Right lobe of liver (tissue), 4 donors: Measurements from ENCODE around the gene YIPF6.
A peak's percentile ranks its signal among the peaks of the same experiment; 100 is the strongest.

Experiments used
- POLR2A ChIP-seq: fragments of 450-650 bp; IDR thresholded peaks from one replicate; pipeline ENCODE4 v1.6.1; 2017; ENCODE audit warnings: antibody characterized with exemption, mild to moderate bottlenecking
- TF ChIP-seq, protein P1 (sequence below), 4 donors: fragments of 200-600 bp in 3 of 4; fragments of 450-650 bp in 1 of 4; IDR thresholded peaks; one replicate each; pipeline versions ENCODE4 v1.5.1 to v1.8.0; 2016 to 2022; ENCODE audit warnings: antibody characterized with exemption in 4 of 4, mild to moderate bottlenecking in 2 of 4
- donor health status: DM: no; HTN: no; CAD: no.
- donor health status: DM: no; HTN: no; CAD: no.
- donor health status: DM: no; HTN: yes; CAD: no.

DNA sequence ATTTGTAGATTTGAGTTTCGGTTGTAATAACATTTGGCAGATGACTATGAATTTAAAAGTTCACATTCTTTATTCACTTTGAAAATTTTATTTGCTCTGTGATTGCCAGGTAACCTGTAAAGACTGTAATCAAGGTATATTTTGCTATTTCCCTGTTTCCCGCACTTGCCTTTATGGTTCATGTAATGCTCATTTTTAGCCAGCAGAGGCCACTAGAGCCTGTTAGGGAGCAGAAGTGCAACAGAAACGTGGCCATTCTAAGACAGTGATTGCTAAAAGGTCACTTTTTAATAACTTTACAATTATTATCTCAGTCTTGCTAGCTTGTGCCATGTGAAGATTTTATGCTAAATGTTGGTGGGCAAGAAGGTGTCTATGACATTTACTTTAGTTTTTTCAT is 12.4 kb downstream of the YIPF6 start:
- TF ChIP-seq, protein P1, sequence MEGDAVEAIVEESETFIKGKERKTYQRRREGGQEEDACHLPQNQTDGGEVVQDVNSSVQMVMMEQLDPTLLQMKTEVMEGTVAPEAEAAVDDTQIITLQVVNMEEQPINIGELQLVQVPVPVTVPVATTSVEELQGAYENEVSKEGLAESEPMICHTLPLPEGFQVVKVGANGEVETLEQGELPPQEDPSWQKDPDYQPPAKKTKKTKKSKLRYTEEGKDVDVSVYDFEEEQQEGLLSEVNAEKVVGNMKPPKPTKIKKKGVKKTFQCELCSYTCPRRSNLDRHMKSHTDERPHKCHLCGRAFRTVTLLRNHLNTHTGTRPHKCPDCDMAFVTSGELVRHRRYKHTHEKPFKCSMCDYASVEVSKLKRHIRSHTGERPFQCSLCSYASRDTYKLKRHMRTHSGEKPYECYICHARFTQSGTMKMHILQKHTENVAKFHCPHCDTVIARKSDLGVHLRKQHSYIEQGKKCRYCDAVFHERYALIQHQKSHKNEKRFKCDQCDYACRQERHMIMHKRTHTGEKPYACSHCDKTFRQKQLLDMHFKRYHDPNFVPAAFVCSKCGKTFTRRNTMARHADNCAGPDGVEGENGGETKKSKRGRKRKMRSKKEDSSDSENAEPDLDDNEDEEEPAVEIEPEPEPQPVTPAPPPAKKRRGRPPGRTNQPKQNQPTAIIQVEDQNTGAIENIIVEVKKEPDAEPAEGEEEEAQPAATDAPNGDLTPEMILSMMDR (IDR thresholded peaks at IDR 0.05), result peak; percentile 80 to 85 (median 82)
- TF ChIP-seq POLR2A, result no peak
